GM19395 (cell line): ENCODE measurements around the gene MREG.

ENCODE experiments used
- ATAC-seq: cut with Tn5 transposase; IDR thresholded peaks from one replicate; pipeline ENCODE4 v1.9.1; 2021; ENCODE audit warnings: mild to moderate bottlenecking, moderate library complexity; ENCODE audit not compliant: unreplicated experiment

The MREG gene, protein sequence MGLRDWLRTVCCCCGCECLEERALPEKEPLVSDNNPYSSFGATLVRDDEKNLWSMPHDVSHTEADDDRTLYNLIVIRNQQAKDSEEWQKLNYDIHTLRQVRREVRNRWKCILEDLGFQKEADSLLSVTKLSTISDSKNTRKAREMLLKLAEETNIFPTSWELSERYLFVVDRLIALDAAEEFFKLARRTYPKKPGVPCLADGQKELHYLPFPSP

DNA sequence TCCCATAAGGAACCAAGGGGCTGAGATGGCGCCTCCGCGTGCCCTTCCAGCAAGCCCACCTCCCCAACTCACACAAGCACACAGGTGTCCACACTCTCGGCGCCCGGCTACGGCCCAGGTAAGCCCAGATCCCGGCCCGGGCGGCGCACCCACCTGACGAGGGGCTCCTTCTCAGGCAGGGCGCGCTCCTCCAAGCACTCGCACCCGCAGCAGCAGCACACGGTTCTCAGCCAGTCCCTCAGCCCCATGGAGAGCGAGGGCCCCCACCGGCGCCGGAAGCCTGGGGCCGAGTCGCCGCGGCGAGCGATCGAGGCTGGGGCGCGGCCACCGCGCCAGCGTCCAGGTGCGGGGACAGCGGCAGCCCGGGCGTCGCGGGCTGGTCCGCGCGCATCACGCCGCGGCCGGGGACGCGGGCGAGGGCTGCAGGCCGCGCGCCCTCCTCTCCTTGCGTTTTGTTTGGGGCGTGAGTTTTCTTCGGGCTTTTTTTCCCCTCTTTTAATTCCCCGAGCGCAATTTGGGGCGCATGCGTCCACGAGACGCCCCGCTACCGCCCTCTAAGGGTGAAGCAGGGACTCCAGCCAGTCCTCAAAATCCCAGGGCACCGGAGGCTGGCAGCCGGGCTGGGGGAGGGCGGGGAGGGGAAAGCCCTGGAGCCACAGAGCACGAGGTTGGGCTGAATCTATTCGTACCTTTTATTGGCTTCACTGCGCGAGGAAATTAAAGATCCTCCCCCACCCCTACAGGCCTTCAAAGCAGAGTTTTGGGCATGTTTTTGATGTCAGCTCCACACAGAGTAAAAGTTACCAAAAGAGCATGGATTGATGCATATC, at the start of gene MREG:
TSS of gene MREG (minus strand) at position 472 of the 830 bp plus-strand sequence. CDS start at position 248, 224 bp downstream.
- ATAC-seq = peak; percentile 54

GRCh38 chr2:216059233-216059834, 46.0 kb upstream of the MREG start:
- no peak for ATAC-seq

- peak; percentile 87 for ATAC-seq
These were observed 44.4 kb upstream of the MREG start for GRCh38 chr2:216057688-216058193.

- ATAC-seq = peak; percentile 50
These were observed 43.4 kb upstream of the MREG start for GRCh38 chr2:216056739-216057138.

DNA sequence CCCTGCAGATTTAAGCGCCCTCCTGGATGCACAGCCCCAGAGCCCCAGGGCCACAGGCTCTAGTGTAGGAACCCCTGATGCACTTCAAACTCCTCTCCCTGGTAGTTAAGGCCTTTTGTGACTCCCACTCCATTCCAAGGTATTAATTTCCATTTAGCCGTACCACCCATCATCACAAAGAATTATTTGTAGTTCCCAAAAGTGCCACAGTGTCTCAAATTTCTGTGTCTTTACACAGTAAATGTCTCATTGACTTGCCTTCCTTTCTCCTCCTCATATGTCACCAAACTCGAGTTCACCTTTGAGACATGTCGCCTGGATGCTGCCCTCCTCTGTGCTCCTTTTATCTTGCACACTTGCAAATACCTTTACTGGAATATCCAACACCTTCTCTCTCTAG, 42.3 kb upstream of the MREG start:
- ATAC-seq = no peak

GRCh38 chr2:216052420-216052819, 39.1 kb upstream of the MREG start:
- no peak for ATAC-seq

- no peak for ATAC-seq
These were observed 38.0 kb upstream of the MREG start for GRCh38 chr2:216051350-216051749.

DNA sequence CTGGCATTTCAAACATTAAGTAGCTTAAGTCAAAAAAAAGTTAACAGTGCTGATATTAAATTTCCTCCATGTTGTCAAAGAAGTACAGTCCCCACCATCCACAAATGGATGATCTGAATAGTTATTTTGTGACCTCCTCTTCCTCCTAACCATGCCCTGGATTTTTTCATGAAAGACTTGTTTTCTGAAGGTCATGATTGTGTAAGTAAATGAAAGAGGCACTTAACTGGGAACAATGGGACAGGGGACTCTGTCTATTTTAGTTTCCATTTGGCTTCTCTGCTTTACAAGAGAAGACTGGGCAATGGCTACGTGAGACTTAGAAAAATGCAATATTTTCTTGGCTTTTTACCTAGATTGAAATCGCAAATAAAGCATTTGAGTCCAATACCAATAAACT, 36.1 kb upstream of the MREG start:
- no peak for ATAC-seq

DNA sequence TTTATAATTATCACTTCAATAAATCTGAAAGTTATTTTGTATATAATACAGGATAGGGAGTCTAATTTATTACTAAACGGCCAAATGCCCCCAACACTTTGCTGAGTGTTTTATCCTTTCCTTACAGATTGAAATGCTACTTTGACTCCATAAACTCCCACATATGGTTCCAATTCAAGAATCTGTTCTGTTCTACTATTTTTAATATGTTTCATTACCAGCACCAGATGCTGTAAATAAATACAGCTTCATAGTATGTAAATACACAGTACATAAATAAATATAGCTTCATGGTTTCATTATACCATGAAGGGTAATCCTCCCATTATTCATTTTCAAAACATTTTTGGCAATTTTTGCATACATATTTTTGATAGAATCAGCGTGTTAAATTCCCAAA, 34.0 kb upstream of the MREG start:
- ATAC-seq = no peak

GRCh38 chr2:216044883-216045486, 31.6 kb upstream of the MREG start:
- ATAC-seq = peak; percentile 99

DNA sequence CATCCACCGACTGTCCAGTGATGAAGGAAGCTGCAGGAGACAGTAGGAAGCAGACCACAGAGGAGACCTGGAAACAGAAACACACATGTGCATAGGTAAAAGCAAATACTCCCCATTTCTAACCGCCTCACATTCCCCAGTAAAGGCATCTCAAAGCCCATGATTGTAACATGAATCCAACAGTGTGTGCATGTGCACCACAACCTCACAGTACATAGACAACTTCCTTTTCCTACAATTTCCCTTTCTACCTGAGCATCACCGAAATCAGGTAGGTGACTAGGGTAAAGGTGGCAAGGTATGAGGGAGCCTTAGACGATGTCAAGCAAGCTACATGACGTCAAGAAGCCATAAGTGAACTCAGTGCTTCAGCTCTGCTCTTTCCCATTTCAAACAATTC, 30.6 kb upstream of the MREG start:
- ATAC-seq = no peak

DNA sequence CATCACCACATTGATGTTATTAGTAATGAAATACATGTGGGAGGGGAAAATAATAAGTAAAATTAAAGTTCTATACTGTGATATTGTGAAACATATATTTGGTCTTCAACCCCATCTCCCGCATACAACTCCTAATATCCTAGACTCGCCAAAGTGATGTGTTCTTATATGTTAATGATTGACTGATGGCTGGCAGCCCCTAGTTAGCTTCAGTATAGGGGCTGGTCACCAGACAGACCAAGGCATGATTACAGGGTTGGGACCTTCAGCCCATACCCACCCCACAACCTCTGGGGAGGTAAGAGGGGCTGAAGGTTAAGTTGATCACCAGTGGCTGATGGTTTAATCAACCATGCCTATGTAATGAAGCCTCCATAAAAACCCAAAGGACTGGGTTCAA, 28.1 kb upstream of the MREG start:
- ATAC-seq = no peak

DNA sequence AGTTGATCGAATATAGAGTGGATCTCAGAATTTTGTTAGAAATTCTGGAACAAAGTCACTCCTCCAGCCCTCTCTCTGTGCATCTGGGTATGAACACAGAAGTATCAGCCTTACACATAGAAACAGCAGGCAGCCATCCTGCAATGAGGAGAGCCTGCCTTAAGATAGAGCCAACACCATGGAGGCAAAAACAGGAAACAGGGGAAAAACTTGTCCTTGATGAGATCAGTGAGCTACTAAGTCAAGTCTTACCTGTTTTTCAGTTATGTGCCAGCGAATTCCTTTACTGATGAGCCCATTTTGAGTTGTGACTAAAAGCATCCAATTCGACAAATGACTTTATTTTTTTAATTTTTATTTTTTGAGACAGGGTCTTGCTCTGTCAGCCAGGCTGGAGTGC, 26.6 kb upstream of the MREG start:
- ATAC-seq = no peak

DNA sequence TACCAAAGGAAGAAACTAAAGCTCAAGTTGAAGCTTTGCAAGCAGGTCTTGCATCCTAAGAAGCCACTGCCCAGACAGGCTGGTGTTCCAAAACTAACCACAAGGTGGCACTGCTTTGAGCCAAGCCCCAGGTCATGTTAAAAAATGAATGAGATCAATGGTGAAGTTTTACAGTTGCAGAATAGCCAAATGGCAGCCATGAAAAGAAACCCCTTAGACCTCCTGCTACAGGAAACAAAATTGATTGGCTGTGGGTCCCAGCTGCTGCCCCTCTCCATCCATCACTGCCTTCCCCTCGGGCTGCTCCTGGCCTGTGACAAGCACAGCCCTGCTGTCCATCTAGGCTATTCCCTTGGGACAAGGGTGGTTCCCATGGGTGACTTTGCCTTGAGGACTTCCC, 20.7 kb upstream of the MREG start:
- ATAC-seq = peak; percentile 51

- ATAC-seq = no peak
These were observed 20.1 kb upstream of the MREG start for GRCh38 chr2:216033403-216033802.

- ATAC-seq = peak; percentile 83
These were observed 18.8 kb upstream of the MREG start for GRCh38 chr2:216031960-216032689.

- ATAC-seq = no peak
These were observed 16.9 kb upstream of the MREG start for GRCh38 chr2:216030216-216030615.

DNA sequence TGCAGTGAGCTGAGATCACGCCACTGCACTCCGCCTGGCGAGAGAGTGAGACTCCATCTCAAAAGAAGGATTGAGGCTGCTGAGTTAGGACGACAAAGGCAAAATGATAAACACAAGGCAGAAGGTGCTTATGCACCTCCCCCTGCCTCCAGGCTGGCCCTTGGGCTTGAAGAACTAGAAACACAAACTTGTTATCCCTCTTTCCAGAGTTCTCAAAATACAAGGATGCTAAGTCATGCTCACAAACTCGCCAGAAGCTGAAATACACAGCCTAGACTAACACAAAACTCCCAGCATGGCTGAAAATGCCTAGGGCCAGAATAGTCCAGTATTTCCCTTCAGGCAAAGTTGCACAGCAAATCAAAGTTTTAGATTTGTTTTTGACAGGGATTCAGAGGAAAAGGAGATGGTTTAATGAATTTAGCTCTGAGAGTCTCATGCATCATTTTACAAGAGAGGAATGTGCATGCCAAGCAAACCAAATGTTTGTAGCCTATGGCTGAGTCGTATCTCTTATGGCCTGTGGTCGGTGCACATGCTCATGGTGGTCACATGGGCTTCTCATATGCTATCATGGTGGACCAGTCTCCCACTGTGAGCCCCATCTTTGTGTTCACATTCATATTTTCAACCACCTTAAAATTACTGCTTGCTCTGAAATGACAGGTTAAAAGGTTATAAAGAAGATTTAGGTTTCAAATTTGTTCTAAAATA, 16.2 kb upstream of the MREG start:
- ATAC-seq = no peak

DNA sequence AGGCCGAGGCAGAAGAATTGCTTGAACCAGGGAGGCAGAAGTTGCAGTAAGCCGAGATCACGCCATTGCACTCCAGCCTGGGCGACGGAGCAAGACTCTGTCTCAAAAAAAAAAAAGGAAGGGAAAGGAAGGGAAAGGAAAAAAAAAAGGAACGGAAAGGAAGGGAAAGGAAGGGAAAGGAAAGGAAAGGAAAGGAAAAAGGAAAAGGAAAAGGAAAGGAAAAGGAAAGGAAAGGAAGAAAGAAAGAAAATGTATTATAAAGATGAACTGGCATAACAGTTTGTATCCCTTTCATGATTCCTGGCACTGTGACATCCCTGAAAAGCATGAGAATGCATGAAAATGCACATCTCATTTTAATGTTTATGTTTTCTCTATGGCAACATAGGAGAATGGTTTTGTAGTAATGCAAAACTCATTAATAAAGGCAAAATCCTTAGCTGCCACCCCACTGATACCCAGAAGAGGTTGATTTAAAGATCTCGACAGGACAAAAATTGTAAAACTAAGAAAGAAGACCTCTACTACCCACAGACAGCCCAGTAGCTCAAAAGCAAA, 11.5 kb upstream of the MREG start:
- ATAC-seq = no peak
